Stimulated activated naive B cell treated with anti-CD40 and anti-IgM and Interleukin-4, amounts not matched to agents 10 μg/mL and 1 μg/mL and 100 μg/mL, for 72 hours (primary cell): ENCODE data around the gene LXN.
A peak's percentile ranks its signal among the peaks of the same experiment; 100 is the strongest.

Source experiments
- ATAC-seq, 2 donors: fragments of 150-1000 bp; cut with Tn5 transposase; replicated peaks; 2 replicates each; pipeline ENCODE4 v1.10.0; 2021; ENCODE audit warnings: moderate library complexity in 1 of 2
- DNase-seq: peaks from one replicate; pipeline ENCODE4 v3.0.0; 2021
- H3K27ac Mint-ChIP-seq: one replicate; pipeline ENCODE4 v1.8.0; 2022; ENCODE audit warnings: mild to moderate bottlenecking, mixed read lengths
- H3K27me3 Mint-ChIP-seq, 2 donors: one replicate each; pipeline ENCODE4 v1.8.0; 2022; ENCODE audit warnings: mixed read lengths in 2 of 2
- H3K36me3 Mint-ChIP-seq, 2 donors: one replicate each; pipeline ENCODE4 v1.8.0; 2022; ENCODE audit warnings: mixed read lengths in 2 of 2, mild to moderate bottlenecking in 1 of 2
- H3K4me1 Mint-ChIP-seq, 2 donors: one replicate each; pipeline ENCODE4 v1.8.0; 2022; ENCODE audit warnings: mixed read lengths in 2 of 2, mild to moderate bottlenecking in 1 of 2
- H3K4me3 Mint-ChIP-seq, 2 donors: one replicate each; pipeline ENCODE4 v1.8.0; 2022; ENCODE audit warnings: mild to moderate bottlenecking in 2 of 2, mixed read lengths in 2 of 2, moderate library complexity in 1 of 2
- H3K9me3 Mint-ChIP-seq, 2 donors: one replicate each; pipeline ENCODE4 v1.8.0; 2022; ENCODE audit warnings: mixed read lengths in 2 of 2, mild to moderate bottlenecking in 1 of 2

The LXN gene

DNA sequence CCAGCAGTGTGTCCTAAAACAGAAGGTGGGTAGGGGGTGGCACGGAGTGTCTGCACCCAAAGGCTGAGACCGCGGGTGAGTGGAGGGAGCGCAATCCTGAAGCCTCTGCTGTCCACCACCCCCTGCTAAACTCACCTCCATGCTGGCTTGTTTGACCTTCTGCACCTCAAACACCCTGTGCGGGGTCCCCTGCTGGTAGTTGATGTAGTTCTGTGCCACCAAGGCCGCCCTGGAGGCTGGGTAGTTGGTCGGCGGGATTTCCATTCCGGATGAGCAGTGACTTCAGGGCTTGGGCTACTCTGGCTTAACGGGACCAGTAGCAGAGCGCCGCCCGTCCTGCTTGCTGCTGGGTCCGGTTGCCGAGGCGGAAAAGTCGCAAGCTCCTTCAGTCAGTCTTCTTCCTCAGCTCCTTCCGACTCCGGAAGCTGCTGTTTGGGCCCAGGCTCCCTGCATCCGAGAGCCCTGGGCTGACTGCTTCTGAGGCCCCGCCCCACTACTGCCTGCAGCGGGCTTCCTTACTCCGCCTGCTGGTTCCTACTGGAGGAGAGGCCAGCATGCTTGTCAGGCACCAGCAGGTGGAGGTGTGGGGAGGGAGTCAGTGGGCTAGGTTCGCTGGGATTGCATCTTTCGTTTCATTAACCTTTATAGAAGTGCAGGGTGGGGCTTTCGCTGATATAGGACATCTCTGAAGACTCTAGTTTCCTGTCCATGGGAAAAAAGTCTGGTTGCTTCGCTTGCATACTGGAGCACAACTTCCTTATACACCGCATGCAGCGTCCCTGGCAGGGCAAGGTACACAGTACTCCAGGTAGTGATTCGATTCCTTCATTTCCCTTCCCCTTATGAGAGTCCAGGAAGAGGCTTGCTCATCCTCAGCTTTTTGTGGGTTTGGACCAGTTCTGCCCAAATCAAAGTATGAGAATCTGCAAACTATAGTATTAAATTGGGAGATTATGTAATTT, at the start of gene LXN:
TSS of gene LXN (minus strand) at position 434 of the 962 bp plus-strand sequence. CDS start at position 264, 170 bp downstream.
- Mint-ChIP-seq H3K9me3 (no peaks in the 10 kb centered on the region), H3K4me3 (peak within 1 kb of the TSS; percentile 87 to 92), H3K36me3 (peaks cover 11 to 29% of the 10 kb centered on the region in 2 donors), H3K27ac (peak within 1 kb of the TSS; percentile 96), H3K4me1 (peaks cover 12 to 16% of the 10 kb centered on the region in 2 donors), H3K27me3 (no peaks in the 10 kb centered on the region)
- DNase-seq (peak; percentile 72), ATAC-seq (peak; percentile 97 to 99)

GRCh38 chr3:158722108-158722507, 49.7 kb upstream of the LXN start:
- Mint-ChIP-seq H3K27me3 (no peaks in the 10 kb centered on the region), H3K27ac (no peak overlapping the region), H3K4me3 (no peak overlapping the region), H3K36me3 (peaks cover 28 to 37% of the 10 kb centered on the region in 2 donors), H3K9me3 (peaks cover 0 to 2% of the 10 kb centered on the region in 2 donors), H3K4me1 (peaks cover 12 to 15% of the 10 kb centered on the region in 2 donors)
- ATAC-seq: no peak
- DNase-seq: no peak

DNA sequence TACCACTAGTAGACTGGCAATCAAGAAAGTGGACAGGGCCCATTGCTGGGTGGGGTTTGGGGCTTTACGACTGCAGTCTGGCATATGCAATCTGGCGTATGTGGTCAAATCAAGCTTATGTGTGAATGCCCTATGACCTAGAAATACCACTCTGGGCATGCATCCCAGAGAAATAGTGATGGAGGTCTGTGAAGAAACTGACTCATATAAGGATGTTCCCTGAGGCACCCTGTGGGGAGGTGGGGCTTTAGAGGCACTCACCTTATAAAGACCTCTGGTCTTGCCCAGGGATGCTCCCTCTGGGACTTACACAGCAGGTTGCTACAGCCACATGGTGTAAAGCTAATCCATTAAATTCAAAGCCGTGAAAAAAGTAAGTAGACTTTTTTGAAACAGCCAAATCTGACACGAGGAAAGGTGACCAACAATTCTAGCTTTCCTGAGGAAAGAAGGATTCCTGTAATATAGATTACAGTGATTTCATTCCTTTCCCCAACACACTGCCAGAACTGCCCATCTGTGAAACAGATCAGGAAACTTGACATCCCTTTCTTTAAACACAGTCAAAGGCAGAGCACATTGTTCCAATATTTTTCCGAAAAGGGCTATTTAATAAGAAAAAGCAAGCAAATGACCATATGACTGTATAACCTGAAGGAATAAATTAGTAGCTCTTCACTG, 46.2 kb upstream of the LXN start:
- ATAC-seq (no peak), DNase-seq (no peak)
- Mint-ChIP-seq H3K4me3 (no peak overlapping the region), H3K4me1 (peaks cover 12 to 15% of the 10 kb centered on the region in 2 donors), H3K27me3 (no peaks in the 10 kb centered on the region), H3K9me3 (peaks cover 0 to 2% of the 10 kb centered on the region in 2 donors), H3K36me3 (peaks cover 37 to 55% of the 10 kb centered on the region in 2 donors), H3K27ac (no peak overlapping the region)

GRCh38 chr3:158717576-158717975, 45.1 kb upstream of the LXN start:
- H3K36me3 Mint-ChIP-seq: peaks cover 40 to 57% of the 10 kb centered on the region in 2 donors
- DNase-seq (no peak), ATAC-seq (no peak)
- no peaks in the 10 kb centered on the region for H3K27me3 Mint-ChIP-seq
- no peak overlapping the region for H3K4me3 Mint-ChIP-seq
- H3K27ac Mint-ChIP-seq: no peak overlapping the region
- peaks cover 14 to 19% of the 10 kb centered on the region in 2 donors for H3K4me1 Mint-ChIP-seq
- H3K9me3 Mint-ChIP-seq: peaks cover 0 to 2% of the 10 kb centered on the region in 2 donors

- peak overlapping the region; percentile 37 for H3K27ac Mint-ChIP-seq
Measured at GRCh38 chr3:158713094-158713499, 40.6 kb upstream of the LXN start.

DNA sequence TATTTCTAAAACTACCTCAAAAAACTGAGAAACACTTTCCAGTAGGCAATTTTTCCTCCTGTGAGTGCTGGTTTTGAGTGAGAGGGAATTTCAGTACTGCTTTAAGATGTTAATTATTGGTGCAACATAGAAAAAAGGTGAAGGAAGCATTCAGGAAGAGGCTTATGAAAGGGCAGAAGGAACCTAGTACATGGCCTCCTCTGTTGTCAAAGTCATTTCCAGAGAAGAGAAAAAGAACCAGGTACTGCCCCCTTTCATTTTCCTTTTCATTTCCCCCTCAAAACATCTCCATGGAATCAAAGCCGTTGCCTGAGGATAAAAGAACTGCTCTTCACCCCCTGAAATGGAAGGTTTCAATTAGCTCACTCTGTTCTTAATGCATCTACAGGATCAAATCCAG, 40.0 kb upstream of the LXN start:
- Mint-ChIP-seq H3K27ac (peak overlapping the region; percentile 6), H3K9me3 (no peaks in the 10 kb centered on the region), H3K4me1 (peaks cover 21 to 25% of the 10 kb centered on the region in 2 donors), H3K27me3 (no peaks in the 10 kb centered on the region), H3K4me3 (no peak overlapping the region), H3K36me3 (peaks cover 59 to 73% of the 10 kb centered on the region in 2 donors)
- DNase-seq: no peak
- peak; percentile 65 to 81 for ATAC-seq

More at GRCh38 chr3:158713094-158713499, 40.6 kb upstream of the LXN start:
- Mint-ChIP-seq H3K9me3 (no peaks in the 10 kb centered on the region), H3K4me1 (peaks cover 21 to 25% of the 10 kb centered on the region in 2 donors), H3K36me3 (peaks cover 57 to 71% of the 10 kb centered on the region in 2 donors), H3K4me3 (no peak overlapping the region), H3K27me3 (no peaks in the 10 kb centered on the region)
- DNase-seq: no peak
- peak; percentile 53 to 68 for ATAC-seq

- ATAC-seq (peak; percentile 67 to 74), DNase-seq (no peak)
- H3K4me1 Mint-ChIP-seq: peaks cover 19 to 25% of the 10 kb centered on the region in 2 donors
- H3K36me3 Mint-ChIP-seq: peaks cover 59 to 73% of the 10 kb centered on the region in 2 donors
- H3K27ac Mint-ChIP-seq: peak overlapping the region; percentile 77
- no peaks in the 10 kb centered on the region for H3K27me3 Mint-ChIP-seq
- H3K9me3 Mint-ChIP-seq: no peaks in the 10 kb centered on the region
- H3K4me3 Mint-ChIP-seq: peak overlapping the region in 1 of 2 donors; percentile 22
Measured at GRCh38 chr3:158711886-158712285, 39.4 kb upstream of the LXN start.

- ATAC-seq (no peak), DNase-seq (no peak)
- Mint-ChIP-seq H3K27ac (no peak overlapping the region), H3K4me1 (peaks cover 22 to 25% of the 10 kb centered on the region in 2 donors), H3K36me3 (peaks cover 58 to 80% of the 10 kb centered on the region in 2 donors), H3K27me3 (no peaks in the 10 kb centered on the region), H3K4me3 (no peak overlapping the region), H3K9me3 (no peaks in the 10 kb centered on the region)
Measured at GRCh38 chr3:158710601-158711000, 38.2 kb upstream of the LXN start.

GRCh38 chr3:158709666-158710083, 37.2 kb upstream of the LXN start:
- Mint-ChIP-seq H3K4me3 (no peak overlapping the region), H3K27ac (no peak overlapping the region), H3K27me3 (no peaks in the 10 kb centered on the region), H3K36me3 (peaks cover 57 to 78% of the 10 kb centered on the region in 2 donors), H3K4me1 (peaks cover 20 to 25% of the 10 kb centered on the region in 2 donors), H3K9me3 (no peaks in the 10 kb centered on the region)
- DNase-seq (no peak), ATAC-seq (no peak)

- ATAC-seq: no peak
- Mint-ChIP-seq H3K4me3 (no peak overlapping the region), H3K36me3 (peaks cover 47 to 69% of the 10 kb centered on the region in 2 donors), H3K27ac (no peak overlapping the region), H3K9me3 (no peaks in the 10 kb centered on the region), H3K4me1 (peaks cover 0 to 3% of the 10 kb centered on the region in 2 donors), H3K27me3 (no peaks in the 10 kb centered on the region)
- no peak for DNase-seq
Measured at GRCh38 chr3:158703566-158703965, 31.1 kb upstream of the LXN start.

DNA sequence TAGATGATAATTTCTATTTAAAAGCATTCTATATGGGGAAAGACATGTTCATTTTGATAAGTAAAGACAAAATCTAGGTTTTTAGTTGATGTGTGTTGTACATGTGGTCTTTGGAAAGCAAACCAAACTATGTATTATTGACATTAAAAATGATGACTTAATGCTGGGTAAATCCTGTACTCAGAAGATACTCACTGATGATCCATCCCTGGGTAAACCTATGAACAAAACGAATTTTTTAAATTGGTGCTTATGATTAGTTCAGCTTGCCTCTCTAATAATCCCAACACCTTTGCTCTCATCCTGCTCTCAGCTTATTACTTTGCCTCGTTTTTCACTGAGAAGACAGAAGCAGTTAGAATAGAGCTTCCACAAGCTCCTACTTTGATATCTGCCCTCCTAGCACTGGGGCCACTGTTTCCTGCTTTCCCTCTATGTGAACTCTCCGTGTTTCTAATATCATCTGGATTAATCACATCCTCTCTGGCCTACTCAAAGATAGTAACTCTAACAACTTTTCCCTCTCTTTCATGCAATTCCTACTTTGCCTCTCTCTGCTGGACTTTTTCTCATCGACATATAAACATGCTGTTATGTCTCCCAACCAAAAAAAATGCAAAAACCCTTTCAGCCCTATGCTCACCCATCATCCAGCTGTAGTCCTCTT, 30.5 kb upstream of the LXN start:
- no peaks in the 10 kb centered on the region for H3K27me3 Mint-ChIP-seq
- no peaks in the 10 kb centered on the region for H3K9me3 Mint-ChIP-seq
- H3K36me3 Mint-ChIP-seq: peaks cover 45 to 66% of the 10 kb centered on the region in 2 donors
- H3K4me1 Mint-ChIP-seq: peaks cover 0 to 3% of the 10 kb centered on the region in 2 donors
- H3K4me3 Mint-ChIP-seq: no peak overlapping the region
- ATAC-seq: no peak
- no peak for DNase-seq
- no peak overlapping the region for H3K27ac Mint-ChIP-seq

- no peak for ATAC-seq
- Mint-ChIP-seq H3K9me3 (no peaks in the 10 kb centered on the region), H3K27ac (no peak overlapping the region), H3K36me3 (peaks cover 37 to 55% of the 10 kb centered on the region in 2 donors), H3K4me3 (no peak overlapping the region), H3K4me1 (peaks cover 0 to 3% of the 10 kb centered on the region in 2 donors), H3K27me3 (no peaks in the 10 kb centered on the region)
- no peak for DNase-seq
Measured at GRCh38 chr3:158701420-158702065, 29.1 kb upstream of the LXN start.

DNA sequence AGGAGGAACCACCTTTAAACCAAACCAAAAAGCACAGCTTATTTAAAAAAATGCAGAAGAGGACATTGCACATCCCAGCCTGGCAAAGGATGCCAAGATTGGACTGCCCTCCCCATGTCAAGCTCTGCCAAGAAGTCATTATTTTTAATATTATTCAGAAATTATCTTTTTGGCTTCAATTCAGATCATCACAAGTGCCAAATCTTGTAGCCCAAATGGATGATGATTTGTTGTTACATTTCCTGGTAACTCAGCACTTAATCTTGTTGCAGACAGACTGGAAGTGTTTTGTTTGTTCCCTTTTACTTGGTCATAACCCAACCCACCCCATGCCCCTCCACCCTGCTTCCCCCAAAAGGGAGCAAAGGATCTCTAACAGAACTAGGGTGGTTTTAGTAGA, 28.1 kb upstream of the LXN start:
- Mint-ChIP-seq H3K27ac (no peak overlapping the region), H3K27me3 (no peaks in the 10 kb centered on the region), H3K4me1 (no peaks in the 10 kb centered on the region), H3K36me3 (peaks cover 37 to 52% of the 10 kb centered on the region in 2 donors), H3K9me3 (no peaks in the 10 kb centered on the region), H3K4me3 (no peak overlapping the region)
- ATAC-seq (no peak), DNase-seq (no peak)
